CD4-positive, alpha-beta T cell (primary cell): ENCODE data around the gene STK32C. TPM values are rescaled to one million over a fixed set of nuclear protein-coding genes. Genes with fewer than 3 reads are reported as not detected.

Source experiments
- ATAC-seq: fragments of 200-7000 bp; cut with Tn5 transposase; one replicate; pipeline ENCODE4 v1.10.0; 2022; ENCODE audit warnings: mild to moderate bottlenecking; ENCODE audit not compliant: poor library complexity
- CTCF ChIA-PET: fragments of 350-600 bp; sonication (Branson Sonifier 250); formaldehyde crosslinking; loops from one replicate; lab custom pipeline; 2021; ENCODE audit warnings: antibody characterized with exemption, inconsistent platforms; lab: Charles Lee
- POLR2A ChIA-PET: fragments of 350-600 bp; sonication (Branson Sonifier 250); formaldehyde crosslinking; loops from one replicate; lab custom pipeline; 2021; ENCODE audit warnings: antibody characterized with exemption, inconsistent platforms; lab: Charles Lee
- DNase-seq, 14 experiments: peaks; one replicate each; pipeline ENCODE4 v3.0.0-alpha.2; 2013 to 2020; ENCODE audit warnings: mixed read lengths in 2 of 14
- H3K27ac ChIP-seq, 2 donors: one replicate each; pipeline versions ENCODE4 v1.5.1 to v1.7.0; 2013; ENCODE audit warnings: low read length in 2 of 2, low read depth in 1 of 2, mild to moderate bottlenecking in 1 of 2
- H3K27me3 ChIP-seq, 2 experiments: 1 replicate in 1 of 2; 2 replicates in 1 of 2; pipeline versions ENCODE4 v1.6.1 to v1.7.0; 2013; ENCODE audit warnings: low read length in 2 of 2, control low read depth in 1 of 2, mild to moderate bottlenecking in 1 of 2, moderate library complexity in 1 of 2; ENCODE audit not compliant: insufficient read depth in 2 of 2, control insufficient read depth in 1 of 2
- H3K36me3 ChIP-seq: one replicate; pipeline ENCODE4 v1.6.1; 2013; ENCODE audit warnings: low read length, control low read depth; ENCODE audit not compliant: insufficient read depth
- H3K4me1 ChIP-seq: one replicate; pipeline ENCODE4 v1.6.1; 2013; ENCODE audit warnings: low read length, control low read depth; ENCODE audit not compliant: insufficient read depth
- H3K4me3 ChIP-seq: one replicate; pipeline ENCODE4 v1.5.1; 2013; ENCODE audit warnings: mild to moderate bottlenecking, low read length, moderate library complexity
- H3K9me3 ChIP-seq, 2 experiments: 1 replicate in 1 of 2; 2 replicates in 1 of 2; pipeline versions ENCODE4 v1.6.1 to v1.7.0; 2013; ENCODE audit warnings: low read length in 2 of 2, mild to moderate bottlenecking in 2 of 2, control low read depth in 1 of 2, moderate library complexity in 1 of 2; ENCODE audit not compliant: control insufficient read depth in 1 of 2, insufficient read depth in 1 of 2
- H3K27ac Mint-ChIP-seq: one replicate; pipeline ENCODE4 v1.8.0; 2020; ENCODE audit warnings: mixed read lengths
- H3K27me3 Mint-ChIP-seq: one replicate; pipeline ENCODE4 v1.8.0; 2021; ENCODE audit warnings: mixed read lengths
- H3K36me3 Mint-ChIP-seq: one replicate; pipeline ENCODE4 v1.8.0; 2021; ENCODE audit warnings: low read depth, mixed read lengths
- H3K4me1 Mint-ChIP-seq: one replicate; pipeline ENCODE4 v1.8.0; 2021; ENCODE audit warnings: low read depth, mixed read lengths
- H3K4me3 Mint-ChIP-seq: one replicate; pipeline ENCODE4 v1.8.0; 2020; ENCODE audit warnings: mild to moderate bottlenecking, mixed read lengths
- H3K9me3 Mint-ChIP-seq: one replicate; pipeline ENCODE4 v1.8.0; 2020; ENCODE audit warnings: mixed read lengths
- CTCF ChIP-seq: fragments of 200-600 bp; IDR thresholded peaks from one replicate; pipeline ENCODE4 v1.8.0; 2022; ENCODE audit warnings: antibody characterized with exemption, mild to moderate bottlenecking
- intact Hi-C, 2 experiments: fragments of 100-400 bp; cut with DNase I in 1 of 2; cut with micrococcal nuclease in 1 of 2; formaldehyde crosslinking; loops; one replicate each; pipeline versions ENCODE4 v1.15.1 to v1.9.0; 2023 to 2025; cut with DNase I, micrococcal nuclease
- total RNA-seq, 174 experiments: library from RNA in 2 of 174; stranded (reverse) in 2 of 174; gene quantifications; one replicate each; pipeline ENCODE4 v1.2.3 and lab custom pipeline; 2021 to 2026

STK32C gene
- total RNA-seq, 2 experiments from 2014 or later, result 4.9 to 5.2 TPM

DNA sequence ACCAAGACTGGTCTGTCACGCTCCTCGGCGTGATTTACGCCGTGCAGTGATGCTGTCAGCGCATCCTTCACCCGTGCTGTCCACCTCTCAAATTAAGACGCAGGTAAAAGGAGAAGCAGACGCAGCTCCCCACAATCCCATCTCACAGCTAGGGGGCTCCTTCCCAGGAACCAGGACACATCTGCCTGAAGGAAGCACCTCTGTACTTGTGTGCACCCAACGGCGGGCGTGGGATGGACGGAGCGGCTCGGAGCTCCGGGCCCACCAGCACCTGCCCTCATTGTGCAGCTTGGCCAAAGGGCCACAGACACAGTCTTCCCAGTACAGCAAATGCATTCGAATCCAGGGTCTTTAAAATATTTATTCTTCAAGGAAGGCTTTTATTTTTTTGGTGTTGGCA, 55.3 kb downstream of the STK32C start:
- H3K27ac Mint-ChIP-seq, result no peak overlapping the region
- intact Hi-C loops, result no loop called here
- H3K4me1 Mint-ChIP-seq, result peaks cover 9% of the 10 kb centered on the region
- H3K36me3 Mint-ChIP-seq, result no peaks in the 10 kb centered on the region
- Histone ChIP-seq H3K4me3 (no peak overlapping the region), H3K4me1 (peaks cover 32% of the 10 kb centered on the region), H3K27ac (no peak overlapping the region), H3K36me3 (no peaks in the 10 kb centered on the region), H3K9me3 (no peaks in the 10 kb centered on the region), H3K27me3 (no peaks in the 10 kb centered on the region)
- ATAC-seq (no peak), DNase-seq (no peak)
- no peaks in the 10 kb centered on the region for H3K9me3 Mint-ChIP-seq
- CTCF ChIA-PET, result no interaction called here
- no peaks in the 10 kb centered on the region for H3K27me3 Mint-ChIP-seq
- H3K4me3 Mint-ChIP-seq, result no peak overlapping the region
- no peak for TF ChIP-seq CTCF
- POLR2A ChIA-PET, result no interaction called here

DNA sequence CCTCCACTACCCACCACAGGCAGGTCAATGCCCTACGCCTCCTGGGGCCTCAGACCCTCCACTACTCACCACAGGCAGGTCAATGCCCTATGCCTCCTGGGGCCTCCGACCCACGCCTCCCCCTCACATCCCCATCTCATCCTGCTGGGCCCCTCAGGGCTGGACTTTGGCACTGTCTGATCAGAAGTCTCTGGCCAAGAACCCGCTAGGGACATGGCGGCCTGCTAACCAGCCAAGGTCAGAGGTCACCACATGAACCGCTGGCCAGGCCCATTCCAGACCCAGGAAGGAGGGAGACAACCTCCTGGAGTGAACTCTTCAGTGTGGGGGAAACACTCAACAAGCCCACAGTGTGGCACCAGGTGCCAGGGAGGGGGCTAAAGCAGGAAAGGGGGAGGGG, 55.8 kb downstream of the STK32C start:
- intact Hi-C loops, result no loop called here
- H3K4me1 Mint-ChIP-seq, result peaks cover 9% of the 10 kb centered on the region
- ChIA-PET POLR2A (no interaction called here), CTCF (no interaction called here)
- H3K4me3 ChIP-seq, result no peak overlapping the region
- no peaks in the 10 kb centered on the region for H3K27me3 ChIP-seq
- no peak overlapping the region for H3K27ac Mint-ChIP-seq
- H3K9me3 Mint-ChIP-seq, result no peaks in the 10 kb centered on the region
- ATAC-seq (no peak), DNase-seq (no peak)
- no peaks in the 10 kb centered on the region for H3K36me3 ChIP-seq
- TF ChIP-seq CTCF, result no peak
- no peaks in the 10 kb centered on the region for H3K36me3 Mint-ChIP-seq
- H3K9me3 ChIP-seq, result no peaks in the 10 kb centered on the region
- peaks cover 28% of the 10 kb centered on the region for H3K4me1 ChIP-seq
- H3K4me3 Mint-ChIP-seq, result no peak overlapping the region
- no peak overlapping the region for H3K27ac ChIP-seq
- H3K27me3 Mint-ChIP-seq, result no peaks in the 10 kb centered on the region

GRCh38 chr10:132250481-132251475, 57.0 kb downstream of the STK32C start:
- Mint-ChIP-seq H3K36me3 (no peaks in the 10 kb centered on the region), H3K27me3 (no peaks in the 10 kb centered on the region), H3K9me3 (no peaks in the 10 kb centered on the region), H3K27ac (no peak overlapping the region), H3K4me3 (no peak overlapping the region), H3K4me1 (peaks cover 9% of the 10 kb centered on the region)
- ChIA-PET POLR2A (no interaction called here), CTCF (no interaction called here)
- peaks cover 17% of the 10 kb centered on the region for H3K4me1 ChIP-seq
- DNase-seq, result no peak
- no peak overlapping the region for H3K4me3 ChIP-seq
- H3K36me3 ChIP-seq, result no peaks in the 10 kb centered on the region
- no peak for ATAC-seq
- no peaks in the 10 kb centered on the region for H3K27me3 ChIP-seq
- intact Hi-C loops, result no loop called here
- no peaks in the 10 kb centered on the region for H3K9me3 ChIP-seq
- H3K27ac ChIP-seq, result no peak overlapping the region
- no peak for TF ChIP-seq CTCF
